MCF 10A (cell line): ENCODE measurements around the gene ZBTB7A. TPM values are rescaled to one million over a fixed set of nuclear protein-coding genes. Genes with fewer than 3 reads are reported as not detected.

Source experiments
- BruUV-seq: library from RNA; stranded (reverse); fragments of 400-500 nt; replicated peaks from 2 replicates; lab custom pipeline; 2021; lab: Mats Ljungman, UMichigan
- CTCF ChIA-PET: fragments of 300-600 bp; sonication (Branson Sonifier 250); formaldehyde crosslinking; extraction: SDS; loops from one replicate; lab custom pipeline; 2021; ENCODE audit warnings: antibody characterized with exemption, inconsistent platforms; lab: Yijun Ruan, JAX
- POLR2A ChIA-PET: fragments of 300-600, 350-650 bp; sonication (Branson Sonifier 250); formaldehyde crosslinking; extraction: SDS; loops from one replicate; lab custom pipeline; 2020; ENCODE audit warnings: antibody characterized with exemption, inconsistent platforms; lab: Yijun Ruan, JAX
- DNase-seq: peaks from one replicate; pipeline ENCODE4 v3.0.0-alpha.2; 2018; ENCODE audit not compliant: unreplicated experiment
- H3K27ac Mint-ChIP-seq: one replicate; pipeline ENCODE4 v1.8.0; 2022; ENCODE audit warnings: mild to moderate bottlenecking, low read depth, mixed read lengths; ENCODE audit not compliant: unreplicated experiment
- H3K27me3 Mint-ChIP-seq: one replicate; pipeline ENCODE4 v1.8.0; 2022; ENCODE audit warnings: mixed read lengths; ENCODE audit not compliant: insufficient read depth, unreplicated experiment
- H3K36me3 Mint-ChIP-seq: one replicate; pipeline ENCODE4 v1.8.0; 2022; ENCODE audit warnings: mild to moderate bottlenecking, moderate library complexity, mixed read lengths; ENCODE audit not compliant: insufficient read depth, unreplicated experiment
- H3K4me1 Mint-ChIP-seq: one replicate; pipeline ENCODE4 v1.8.0; 2022; ENCODE audit warnings: mixed read lengths; ENCODE audit not compliant: insufficient read depth, unreplicated experiment
- H3K4me3 Mint-ChIP-seq: one replicate; pipeline ENCODE4 v1.8.0; 2022; ENCODE audit warnings: mild to moderate bottlenecking, moderate library complexity, mixed read lengths; ENCODE audit not compliant: unreplicated experiment
- H3K9me3 Mint-ChIP-seq: one replicate; pipeline ENCODE4 v1.8.0; 2022; ENCODE audit warnings: mixed read lengths; ENCODE audit not compliant: unreplicated experiment
- CTCF ChIP-seq: fragments of 200-600 bp; IDR thresholded peaks from one replicate; pipeline ENCODE4 v1.8.0; 2022; ENCODE audit warnings: antibody characterized with exemption, mild to moderate bottlenecking; ENCODE audit not compliant: unreplicated experiment
- intact Hi-C: fragments of 100-400 bp; cut with micrococcal nuclease; formaldehyde crosslinking; loops from 2 replicates; pipeline ENCODE4 v1.14.1; 2022
- total RNA-seq: library from RNA; stranded (reverse); gene quantifications from 2 replicates; pipeline ENCODE4 v1.2.3, GENCODE V29; 2022

ZBTB7A gene
- total RNA-seq, 1 experiment from 2014 or later: 35.1 TPM

- intact Hi-C loops: no loop called here
- DNase-seq: no peak
- ChIA-PET CTCF (interaction anchor here (0.5 kb wide), 1 partner anchor 20 kb away, joined by 4 read pairs; no protein-coding TSS in a partner anchor), POLR2A (interaction anchor here (0.7 kb wide), 1 partner anchor 16 kb away, joined by 3 read pairs; no protein-coding TSS in a partner anchor)
- peaks cover 63% of the 10 kb centered on the region for H3K36me3 Mint-ChIP-seq
- no TSS peak for BruUV-seq
- no peaks in the 10 kb centered on the region for H3K9me3 Mint-ChIP-seq
- no peak overlapping the region for H3K27ac Mint-ChIP-seq
- no peaks in the 10 kb centered on the region for H3K4me1 Mint-ChIP-seq
- TF ChIP-seq CTCF: no peak
- no peaks in the 10 kb centered on the region for H3K27me3 Mint-ChIP-seq
- no peak overlapping the region for H3K4me3 Mint-ChIP-seq
Observed at GRCh38 chr19:4096049-4096892, 29.6 kb upstream of the ZBTB7A start.

DNA sequence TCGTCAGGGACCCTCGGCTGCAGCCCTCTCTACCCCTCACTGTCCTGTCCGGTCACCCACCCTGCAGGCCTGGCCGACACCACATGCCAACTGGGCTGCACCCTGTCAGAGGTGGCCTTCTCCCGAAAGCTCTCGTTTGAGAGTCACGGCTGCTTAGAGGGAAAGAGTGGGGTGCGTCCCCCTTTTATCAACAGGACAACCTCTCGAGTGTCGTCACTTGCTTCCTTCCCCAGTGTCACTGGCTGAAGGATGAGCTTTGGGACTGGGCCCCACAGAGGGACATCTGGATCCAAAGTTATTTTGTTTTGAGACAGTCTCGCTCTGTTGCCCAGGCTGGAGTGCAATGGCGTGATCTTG, 28.8 kb upstream of the ZBTB7A start:
- TF ChIP-seq CTCF: no peak
- no TSS peak for BruUV-seq
- intact Hi-C loops: no loop called here
- Mint-ChIP-seq H3K36me3 (peaks cover 62% of the 10 kb centered on the region), H3K4me3 (no peak overlapping the region), H3K9me3 (no peaks in the 10 kb centered on the region), H3K27ac (no peak overlapping the region), H3K27me3 (no peaks in the 10 kb centered on the region), H3K4me1 (no peaks in the 10 kb centered on the region)
- DNase-seq: no peak
- POLR2A ChIA-PET: no interaction called here
- CTCF ChIA-PET: no interaction called here

GRCh38 chr19:4094761-4095487, 28.2 kb upstream of the ZBTB7A start:
- DNase-seq: no peak
- ChIA-PET CTCF (no interaction called here), POLR2A (no interaction called here)
- H3K27ac Mint-ChIP-seq: no peak overlapping the region
- no peaks in the 10 kb centered on the region for H3K27me3 Mint-ChIP-seq
- BruUV-seq: no TSS peak
- no peaks in the 10 kb centered on the region for H3K4me1 Mint-ChIP-seq
- no peak overlapping the region for H3K4me3 Mint-ChIP-seq
- no peak for TF ChIP-seq CTCF
- peaks cover 63% of the 10 kb centered on the region for H3K36me3 Mint-ChIP-seq
- intact Hi-C loops: no loop called here
- H3K9me3 Mint-ChIP-seq: no peaks in the 10 kb centered on the region

- TF ChIP-seq CTCF: no peak
- Mint-ChIP-seq H3K4me3 (no peak overlapping the region), H3K36me3 (peaks cover 67% of the 10 kb centered on the region), H3K27ac (no peak overlapping the region), H3K9me3 (no peaks in the 10 kb centered on the region), H3K4me1 (no peaks in the 10 kb centered on the region), H3K27me3 (no peaks in the 10 kb centered on the region)
- intact Hi-C loops: no loop called here
- no peak for DNase-seq
- POLR2A ChIA-PET: no interaction called here
- CTCF ChIA-PET: no interaction called here
- BruUV-seq: no TSS peak
Observed at GRCh38 chr19:4094291-4094690, 27.6 kb upstream of the ZBTB7A start.
